SK-N-SH (cell line): ENCODE results near the gene SPEG. TPM values are rescaled to one million over a fixed set of nuclear protein-coding genes. Genes with fewer than 3 reads are reported as not detected.

ENCODE experiments used
- CTCF ChIA-PET: fragments of 300-600, 350-600 bp; formaldehyde crosslinking; extraction: SDS; loops from one replicate; lab custom pipeline; 2021; lab: Yijun Ruan, JAX
- POLR2A ChIA-PET: fragments of 350-600 bp; sonication (Branson Sonifier 250); formaldehyde crosslinking; extraction: SDS; loops from one replicate; lab custom pipeline; 2020; ENCODE audit warnings: antibody characterized with exemption, inconsistent platforms; lab: Yijun Ruan, JAX
- DNase-seq: peaks from one replicate; pipeline ENCODE4 v3.0.0; 2012
- H2AFZ ChIP-seq: fragments of 200-600 bp; sonication (generic); 2 replicates; pipeline ENCODE4 v1.8.1; 2016; ENCODE audit warnings: antibody characterized with exemption, mild to moderate bottlenecking, low read depth
- H3F3A ChIP-seq: fragments of 200-600 bp; sonication (generic); replicated peaks from 2 replicates; pipeline ENCODE3; 2016; ENCODE audit warnings: antibody characterized with exemption, mild to moderate bottlenecking; ENCODE audit not compliant: insufficient read depth
- H3K27ac ChIP-seq, 2 experiments: fragments of 200-500 bp in 1 of 2; fragments of 200-600 bp in 1 of 2; sonication (Bioruptor generic) in 1 of 2; sonication (generic), shearing (Covaris generic) in 1 of 2; 2 replicates each; pipeline versions ENCODE4 v1.5.1 to v1.6.1; 2014 to 2016; ENCODE audit warnings: low read depth in 2 of 2, inconsistent platforms in 1 of 2, low read length in 1 of 2, mild to moderate bottlenecking in 1 of 2, mixed read lengths in 1 of 2
- H3K27me3 ChIP-seq: fragments of 200-600 bp; sonication (generic), shearing (Covaris generic); 2 replicates; pipeline ENCODE4 v1.6.1; 2016; ENCODE audit warnings: mixed run types; ENCODE audit not compliant: insufficient read depth
- H3K36me3 ChIP-seq, 2 experiments: fragments of 200-500 bp in 1 of 2; fragments of 200-600 bp in 1 of 2; sonication (Bioruptor generic) in 1 of 2; sonication (generic) in 1 of 2; replicated peaks in 1 of 2; 2 replicates each; pipeline versions ENCODE3 to v1.5.1; 2014 to 2016; ENCODE audit warnings: low read length in 1 of 2, mild to moderate bottlenecking in 1 of 2; ENCODE audit not compliant: insufficient read depth in 2 of 2, control insufficient read depth in 1 of 2
- H3K4me1 ChIP-seq, 2 experiments: fragments of 200-500 bp in 1 of 2; fragments of 200-600 bp in 1 of 2; sonication (Bioruptor generic) in 1 of 2; sonication (generic), shearing (Covaris generic) in 1 of 2; 2 replicates each; pipeline versions ENCODE4 v1.5.1 to v1.6.1; 2014 to 2016; ENCODE audit warnings: low read depth in 1 of 2, low read length in 1 of 2, mixed run types in 1 of 2; ENCODE audit not compliant: insufficient read depth in 2 of 2, control insufficient read depth in 1 of 2
- H3K4me2 ChIP-seq: fragments of 200-600 bp; sonication (generic), shearing (Covaris generic); 2 replicates; pipeline ENCODE4 v1.6.1; 2017; ENCODE audit warnings: mixed run types
- H3K4me3 ChIP-seq, 2 experiments: fragments of 200-500 bp in 1 of 2; fragments of 200-600 bp in 1 of 2; sonication (Bioruptor generic) in 1 of 2; sonication (generic), shearing (Covaris generic) in 1 of 2; 2 replicates each; pipeline versions ENCODE4 v1.5.1 to v1.8.1; 2014 to 2016; ENCODE audit warnings: low read depth in 2 of 2, inconsistent platforms in 1 of 2, low read length in 1 of 2, mild to moderate bottlenecking in 1 of 2, mixed read lengths in 1 of 2, moderate library complexity in 1 of 2
- H3K79me2 ChIP-seq: fragments of 200-600 bp; sonication (generic); 2 replicates; pipeline ENCODE4 v1.8.1; 2017; ENCODE audit warnings: mild to moderate bottlenecking; ENCODE audit not compliant: insufficient read depth
- H3K9ac ChIP-seq: fragments of 200-600 bp; sonication (generic); 2 replicates; pipeline ENCODE4 v1.6.1; 2017; ENCODE audit warnings: mixed run types
- H3K9me2 ChIP-seq: fragments of 200-600 bp; sonication (generic); 2 replicates; pipeline ENCODE4 v1.6.1; 2017; ENCODE audit warnings: mixed run types
- H3K9me3 ChIP-seq: fragments of 200-600 bp; sonication (generic); 2 replicates; pipeline ENCODE4 v1.6.1; 2017; ENCODE audit warnings: mixed run types, mild to moderate bottlenecking, moderate library complexity
- H4K20me1 ChIP-seq: fragments of 200-600 bp; sonication (generic); 2 replicates; pipeline ENCODE4 v1.6.1; 2017; ENCODE audit warnings: mild to moderate bottlenecking, mixed run types; ENCODE audit not compliant: insufficient read depth
- CHD2 ChIP-seq: fragments of 150-350 bp; IDR thresholded peaks from 2 replicates; pipeline ENCODE4 v1.6.1; 2018; ENCODE audit warnings: low read length; ENCODE audit not compliant: partially characterized antibody
- ELF1 ChIP-seq: IDR thresholded peaks from 2 replicates; pipeline ENCODE4 v1.4.0; 2012
- EZH2phosphoT487 ChIP-seq: fragments of 200-600 bp; sonication (generic); IDR thresholded peaks from 2 replicates; pipeline ENCODE4 v1.6.1; 2017; ENCODE audit warnings: low read depth, mixed run types, mild to moderate bottlenecking, antibody characterized with exemption, moderate library complexity, borderline replicate concordance
- FOSL2 ChIP-seq: IDR thresholded peaks from 2 replicates; pipeline ENCODE4 v1.4.0; 2012; ENCODE audit warnings: low read depth, mild to moderate bottlenecking, moderate library complexity, borderline replicate concordance
- FOXJ3 ChIP-seq: sonication (generic); formaldehyde crosslinking; IDR thresholded peaks from 2 replicates; pipeline ENCODE4 v1.5.1; 2020; ENCODE audit warnings: mild to moderate bottlenecking, missing genetic modification reagents
- GABPA ChIP-seq: IDR thresholded peaks from 2 replicates; pipeline ENCODE4 v1.4.0; 2012; ENCODE audit warnings: low read depth, mild to moderate bottlenecking
- GATA2 ChIP-seq: sonication (generic); formaldehyde crosslinking; IDR thresholded peaks from 2 replicates; pipeline ENCODE4 v1.5.0; 2020; ENCODE audit warnings: mild to moderate bottlenecking, missing genetic modification reagents
- MEF2A ChIP-seq: IDR thresholded peaks from 2 replicates; pipeline ENCODE4 v1.4.0; 2012; ENCODE audit warnings: low read depth, borderline replicate concordance
- MXI1 ChIP-seq: IDR thresholded peaks from 2 replicates; pipeline ENCODE4 v1.6.1; 2012; ENCODE audit warnings: mild to moderate bottlenecking, low read depth, low read length, improper control_type of control experiment
- NRF1 ChIP-seq: IDR thresholded peaks from 2 replicates; pipeline ENCODE4 v1.6.1; 2012; ENCODE audit warnings: low read depth, mild to moderate bottlenecking, low read length
- RAD21 ChIP-seq: IDR thresholded peaks from 2 replicates; pipeline ENCODE4 v1.6.1; 2012; ENCODE audit warnings: mild to moderate bottlenecking, low read length
- RXRA ChIP-seq: IDR thresholded peaks from 2 replicates; pipeline ENCODE4 v1.4.0; 2012; ENCODE audit warnings: low read depth, mild to moderate bottlenecking, borderline replicate concordance
- SIN3A ChIP-seq: IDR thresholded peaks from 2 replicates; pipeline ENCODE4 v1.6.1; 2012; ENCODE audit warnings: low read depth, mild to moderate bottlenecking, low read length, moderate library complexity, borderline replicate concordance
- SMC3 ChIP-seq: IDR thresholded peaks from 2 replicates; pipeline ENCODE4 v1.6.1; 2012; ENCODE audit warnings: low read depth, low read length, improper control_type of control experiment
- TEAD4 ChIP-seq: IDR thresholded peaks from 2 replicates; pipeline ENCODE4 v1.4.0; 2012; ENCODE audit warnings: mild to moderate bottlenecking, borderline replicate concordance; ENCODE audit not compliant: insufficient read depth
- YY1 ChIP-seq: IDR thresholded peaks from 2 replicates; pipeline ENCODE4 v1.4.0; 2012; ENCODE audit warnings: low read depth, mild to moderate bottlenecking
- WGBS: methylation state at CpG from one replicate; pipeline ENCODE4 v1.1.6; 2017; ENCODE audit warnings: low lambda C conversion rate; 5-methylcytosine and 5-hydroxymethylcytosine counted together
- polyA plus RNA-seq, 3 experiments: library from polyadenylated mRNA; depleted of rRNA; stranded (reverse); fragments of >200 nt; gene quantifications; 2 replicates each; pipeline ENCODE4 v1.2.3, GENCODE V29; 2012
- TF ChIP-seq, protein P1 (sequence below): IDR thresholded peaks from 2 replicates; pipeline ENCODE4 v1.4.0; 2012; ENCODE audit warnings: low read depth, borderline replicate concordance
- TF ChIP-seq, protein P2 (sequence below): fragments of 200-600 bp; sonication (generic); IDR thresholded peaks from 2 replicates; pipeline ENCODE4 v1.6.1; 2017; ENCODE audit warnings: antibody characterized with exemption, mild to moderate bottlenecking, moderate library complexity
- TF ChIP-seq, protein P3 (sequence below): fragments of 150-350 bp; IDR thresholded peaks from 2 replicates; pipeline ENCODE4 v1.6.1; 2017; ENCODE audit warnings: antibody characterized with exemption, low read length, low read depth, borderline replicate concordance

Gene SPEG
- polyA plus RNA-seq, 1 of the 3 experiments (the other 2 are of a cell fraction), result 107 TPM

DNA sequence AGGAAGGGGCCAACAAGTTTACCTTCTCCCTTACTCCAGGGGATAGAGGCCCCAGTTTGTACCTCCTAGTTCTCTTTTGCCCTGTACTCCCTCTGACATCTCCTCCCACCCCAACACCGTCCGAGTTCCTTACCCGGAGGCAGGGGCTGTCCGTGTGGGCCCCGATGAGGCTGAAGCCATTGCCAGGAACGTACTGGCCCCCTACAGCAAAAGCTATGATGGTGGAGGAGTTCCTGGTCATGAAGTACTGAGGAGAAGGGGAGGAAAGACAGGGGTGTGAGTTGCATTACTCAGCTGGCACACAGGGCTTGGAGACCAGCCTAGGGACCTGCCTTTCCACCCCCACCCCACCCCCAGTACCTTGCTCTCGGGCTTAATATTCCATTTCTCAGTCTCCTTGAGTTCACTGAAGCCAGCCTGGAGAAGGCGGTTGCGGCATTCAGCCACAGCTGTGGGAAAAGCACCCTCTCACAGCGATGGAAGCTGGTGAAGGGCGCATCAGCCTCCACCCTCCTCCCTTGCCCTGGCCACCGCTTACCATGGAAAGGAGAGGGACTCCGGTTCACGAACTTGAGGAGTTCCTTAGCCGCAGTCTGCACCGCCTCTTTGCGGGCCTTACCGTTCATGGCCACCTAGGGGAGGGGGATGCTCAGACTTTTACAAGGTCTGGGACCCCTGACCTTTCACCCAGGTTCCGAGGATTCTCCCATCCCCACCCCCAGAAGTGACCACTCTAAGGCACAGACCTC, 47.9 kb upstream of the SPEG start:
- Histone ChIP-seq H3K27ac (peak overlapping the region; percentile 82 to 95; a peak in 3 of 4 replicates), H3K27me3 (no peaks in the 10 kb centered on the region), H3F3A (peaks cover 8% of the 10 kb centered on the region), H3K9ac (peak overlapping the region; percentile 94), H2AFZ (peak overlapping the region; percentile 81), H3K4me3 (peak overlapping the region; percentile 86 to 100), H3K9me2 (no peaks in the 10 kb centered on the region), H3K9me3 (no peaks in the 10 kb centered on the region), H3K36me3 (peaks cover 24 to 45% of the 10 kb centered on the region in 2 experiments), H3K4me1 (peaks cover 3 to 16% of the 10 kb centered on the region in 2 experiments; a peak in 1 of 4 replicates), H3K4me2 (peak overlapping the region; percentile 99), H3K79me2 (peaks cover 13% of the 10 kb centered on the region), H4K20me1 (no peaks in the 10 kb centered on the region)
- 58% methylated on average over 19 of the region's 19 CpGs for WGBS
- CTCF ChIA-PET, result interaction anchor here (0.6 to 7.7 kb wide), 6 partner anchors 8 to 216 kb away, joined by 3 to 52 read pairs (median 6); partner anchors contain the start of genes PTPRN and SLC23A3
- POLR2A ChIA-PET, result interaction anchor here (1.0 to 2.1 kb wide), 2 partner anchors 8 to 78 kb away, joined by 3 to 5 read pairs; no protein-coding TSS in a partner anchor
- DNase-seq, result no peak
- TF ChIP-seq, protein P1, sequence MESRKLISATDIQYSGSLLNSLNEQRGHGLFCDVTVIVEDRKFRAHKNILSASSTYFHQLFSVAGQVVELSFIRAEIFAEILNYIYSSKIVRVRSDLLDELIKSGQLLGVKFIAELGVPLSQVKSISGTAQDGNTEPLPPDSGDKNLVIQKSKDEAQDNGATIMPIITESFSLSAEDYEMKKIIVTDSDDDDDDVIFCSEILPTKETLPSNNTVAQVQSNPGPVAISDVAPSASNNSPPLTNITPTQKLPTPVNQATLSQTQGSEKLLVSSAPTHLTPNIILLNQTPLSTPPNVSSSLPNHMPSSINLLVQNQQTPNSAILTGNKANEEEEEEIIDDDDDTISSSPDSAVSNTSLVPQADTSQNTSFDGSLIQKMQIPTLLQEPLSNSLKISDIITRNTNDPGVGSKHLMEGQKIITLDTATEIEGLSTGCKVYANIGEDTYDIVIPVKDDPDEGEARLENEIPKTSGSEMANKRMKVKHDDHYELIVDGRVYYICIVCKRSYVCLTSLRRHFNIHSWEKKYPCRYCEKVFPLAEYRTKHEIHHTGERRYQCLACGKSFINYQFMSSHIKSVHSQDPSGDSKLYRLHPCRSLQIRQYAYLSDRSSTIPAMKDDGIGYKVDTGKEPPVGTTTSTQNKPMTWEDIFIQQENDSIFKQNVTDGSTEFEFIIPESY, result no peak
- no peak for TF ChIP-seq CHD2
- TF ChIP-seq YY1, result no peak
- no peak for TF ChIP-seq RXRA
- TF ChIP-seq GATA2 (CRISPR knock-in tag), result no peak
- no peak for TF ChIP-seq ELF1
- no peak for TF ChIP-seq MEF2A
- TF ChIP-seq NRF1, result no peak

DNA sequence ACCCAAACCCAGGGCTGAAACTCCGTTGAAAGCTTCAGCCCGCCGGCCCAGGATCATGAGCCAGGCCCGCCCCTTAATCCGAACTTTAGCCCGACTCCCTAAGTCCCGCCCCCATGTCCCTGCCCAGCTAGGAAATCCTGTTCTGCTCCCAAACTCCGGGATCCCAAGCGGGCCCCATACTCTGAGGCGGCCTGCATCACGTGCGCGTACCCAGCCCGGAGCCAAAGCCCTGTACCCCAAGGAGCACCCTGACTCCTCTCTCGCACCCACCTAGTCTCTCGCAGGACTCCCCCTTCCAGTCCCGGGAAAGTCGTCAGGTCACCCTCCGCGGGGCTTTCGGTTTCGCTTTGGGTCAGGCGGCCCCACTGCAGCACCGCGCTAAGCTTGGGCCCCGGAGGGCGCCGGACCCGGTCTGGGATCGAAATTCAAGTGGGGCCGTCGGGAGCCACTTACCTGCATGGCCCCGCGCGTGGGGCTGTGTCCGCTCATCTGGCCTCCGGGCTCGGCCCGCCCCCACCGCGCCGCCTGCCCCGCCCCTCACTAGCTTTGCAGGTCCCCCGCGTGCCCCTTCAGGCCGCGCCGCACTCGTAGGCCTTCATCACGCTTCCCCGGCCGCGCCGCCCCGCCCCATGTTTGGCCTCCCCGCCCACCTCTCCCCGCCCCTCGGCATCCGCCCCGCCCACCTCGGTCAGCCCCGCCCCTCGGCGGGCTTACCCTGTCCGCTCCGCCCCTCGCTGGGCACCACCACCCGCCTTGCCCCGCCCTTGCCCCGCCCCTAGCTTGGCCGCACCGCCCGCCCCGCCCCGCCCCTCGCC, 47.1 kb upstream of the SPEG start, which contains the start of gene DNPEP:
Gene DNPEP, minus strand, starts transcription at position 607 of the 815 bp plus-strand sequence. Its CDS starts 118 bp downstream, at position 489.
- ChIA-PET CTCF (interaction anchor here (0.5 to 7.7 kb wide), 11 partner anchors 9 to 217 kb away, joined by 3 to 52 read pairs (median 4); partner anchors contain the start of genes PTPRN and SLC23A3), POLR2A (interaction anchor here (1.0 to 2.1 kb wide), 5 partner anchors 9 to 140 kb away, joined by 3 to 5 read pairs (median 3); no protein-coding TSS in a partner anchor)
- Histone ChIP-seq H3K4me1 (peaks cover 3 to 16% of the 10 kb centered on the region in 2 experiments; a peak in 1 of 4 replicates), H3K9me2 (no peaks in the 10 kb centered on the region), H3K27ac (peak within 1 kb of the TSS; percentile 82 to 95), H4K20me1 (no peaks in the 10 kb centered on the region), H3F3A (peaks cover 8% of the 10 kb centered on the region), H3K27me3 (no peaks in the 10 kb centered on the region), H3K9me3 (no peaks in the 10 kb centered on the region), H2AFZ (peak within 1 kb of the TSS; percentile 96), H3K4me2 (peak within 1 kb of the TSS; percentile 99), H3K9ac (peak within 1 kb of the TSS; percentile 94), H3K36me3 (peaks cover 24 to 37% of the 10 kb centered on the region in 2 experiments), H3K4me3 (peak within 1 kb of the TSS; percentile 86 to 100), H3K79me2 (peaks cover 13% of the 10 kb centered on the region)
- DNase-seq, result peak; percentile 98
- WGBS, result 1% methylated on average over 41 of the region's 76 CpGs
- TF ChIP-seq CHD2 (no peak), TEAD4 (no peak), GABPA (no peak), EZH2phosphoT487 (no peak), FOXJ3 (CRISPR knock-in tag) (no peak), FOSL2 (no peak), RAD21 (no peak), MXI1 (peak; percentile 37), RXRA (no peak), SIN3A (0 out of 2 replicates have a peak, but pooled peaks have one; percentile 13), MEF2A (no peak), SMC3 (no peak)
- TF ChIP-seq, protein P2, sequence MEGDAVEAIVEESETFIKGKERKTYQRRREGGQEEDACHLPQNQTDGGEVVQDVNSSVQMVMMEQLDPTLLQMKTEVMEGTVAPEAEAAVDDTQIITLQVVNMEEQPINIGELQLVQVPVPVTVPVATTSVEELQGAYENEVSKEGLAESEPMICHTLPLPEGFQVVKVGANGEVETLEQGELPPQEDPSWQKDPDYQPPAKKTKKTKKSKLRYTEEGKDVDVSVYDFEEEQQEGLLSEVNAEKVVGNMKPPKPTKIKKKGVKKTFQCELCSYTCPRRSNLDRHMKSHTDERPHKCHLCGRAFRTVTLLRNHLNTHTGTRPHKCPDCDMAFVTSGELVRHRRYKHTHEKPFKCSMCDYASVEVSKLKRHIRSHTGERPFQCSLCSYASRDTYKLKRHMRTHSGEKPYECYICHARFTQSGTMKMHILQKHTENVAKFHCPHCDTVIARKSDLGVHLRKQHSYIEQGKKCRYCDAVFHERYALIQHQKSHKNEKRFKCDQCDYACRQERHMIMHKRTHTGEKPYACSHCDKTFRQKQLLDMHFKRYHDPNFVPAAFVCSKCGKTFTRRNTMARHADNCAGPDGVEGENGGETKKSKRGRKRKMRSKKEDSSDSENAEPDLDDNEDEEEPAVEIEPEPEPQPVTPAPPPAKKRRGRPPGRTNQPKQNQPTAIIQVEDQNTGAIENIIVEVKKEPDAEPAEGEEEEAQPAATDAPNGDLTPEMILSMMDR, result no peak
- TF ChIP-seq, protein P3, sequence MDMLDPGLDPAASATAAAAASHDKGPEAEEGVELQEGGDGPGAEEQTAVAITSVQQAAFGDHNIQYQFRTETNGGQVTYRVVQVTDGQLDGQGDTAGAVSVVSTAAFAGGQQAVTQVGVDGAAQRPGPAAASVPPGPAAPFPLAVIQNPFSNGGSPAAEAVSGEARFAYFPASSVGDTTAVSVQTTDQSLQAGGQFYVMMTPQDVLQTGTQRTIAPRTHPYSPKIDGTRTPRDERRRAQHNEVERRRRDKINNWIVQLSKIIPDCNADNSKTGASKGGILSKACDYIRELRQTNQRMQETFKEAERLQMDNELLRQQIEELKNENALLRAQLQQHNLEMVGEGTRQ, result no peak
